Endothelial cell of umbilical vein (primary cell): ENCODE measurements around the gene DIAPH2. TPM values are rescaled to one million over a fixed set of nuclear protein-coding genes. Genes with fewer than 3 reads are reported as not detected.

Source experiments
- BruUV-seq: library from RNA; stranded (reverse); fragments of 400-500 nt; replicated peaks from 2 replicates; lab custom pipeline; 2021; lab: Mats Ljungman, UMichigan
- CTCF ChIA-PET: fragments of 300-600, 350-600 bp; sonication (Branson Sonifier 250); formaldehyde crosslinking; loops from one replicate; lab custom pipeline; 2021; ENCODE audit warnings: antibody characterized with exemption, inconsistent platforms; lab: Charles Lee
- POLR2A ChIA-PET: fragments of 300-600, 350-600 bp; sonication (Branson Sonifier 250); formaldehyde crosslinking; loops from one replicate; lab custom pipeline; 2021; ENCODE audit warnings: antibody characterized with exemption, inconsistent platforms; lab: Charles Lee
- DNase-seq: peaks from one replicate; pipeline ENCODE4 v3.0.0-alpha.2; 2011; ENCODE audit warnings: low read depth, low spot score
- FAIRE-seq: peaks from 2 replicates; lab custom pipeline; 2011; peaks lifted over from hg19 to GRCh38; lab: Jason Lieb, UNC
- H2AFZ ChIP-seq: 2 replicates; pipeline ENCODE4 v1.6.0; 2012; ENCODE audit warnings: low read depth, low read length, control low read depth, inconsistent platforms
- H3K27ac ChIP-seq: 2 replicates; pipeline ENCODE4 v1.5.1; 2011; ENCODE audit warnings: low read depth, mild to moderate bottlenecking, control low read depth, low read length, moderate library complexity; ENCODE audit not compliant: insufficient read depth
- H3K27me3 ChIP-seq, 2 experiments: 2 replicates each; pipeline versions ENCODE4 v1.6.0 to v1.6.1; 2011; ENCODE audit warnings: low read length in 2 of 2, mixed read lengths in 1 of 2; ENCODE audit not compliant: control insufficient read depth in 2 of 2, insufficient read depth in 2 of 2
- H3K36me3 ChIP-seq, 2 experiments: 2 replicates in 1 of 2; 3 replicates in 1 of 2; pipeline ENCODE4 v1.5.1; 2011; ENCODE audit warnings: low read length in 2 of 2, mild to moderate bottlenecking in 1 of 2, moderate library complexity in 1 of 2; ENCODE audit not compliant: control insufficient read depth in 2 of 2, insufficient read depth in 2 of 2; ENCODE audit errors: extremely low read depth in 1 of 2
- H3K4me1 ChIP-seq: 3 replicates; pipeline ENCODE4 v1.5.1; 2011; ENCODE audit warnings: mild to moderate bottlenecking, low read length; ENCODE audit not compliant: control insufficient read depth, insufficient read depth; ENCODE audit errors: extremely low read depth
- H3K4me2 ChIP-seq: 2 replicates; pipeline ENCODE4 v1.6.1; 2011; ENCODE audit warnings: low read length, control low read depth, mixed read lengths; ENCODE audit not compliant: insufficient read depth
- H3K4me3 ChIP-seq, 3 experiments: fragments of 200-600 bp in 1 of 3; sonication (generic), shearing (Covaris generic) in 1 of 3; replicated peaks in 1 of 3; 2 replicates each; pipeline ENCODE4 v1.5.1; 2011 to 2016; ENCODE audit warnings: control low read depth in 3 of 3, low read length in 3 of 3, mild to moderate bottlenecking in 2 of 3, inconsistent platforms in 1 of 3, low read depth in 1 of 3, moderate library complexity in 1 of 3; ENCODE audit not compliant: insufficient read depth in 1 of 3
- H3K79me2 ChIP-seq: 2 replicates; pipeline ENCODE4 v1.6.0; 2012; ENCODE audit warnings: low read length, inconsistent platforms; ENCODE audit not compliant: control insufficient read depth, insufficient read depth
- H3K9ac ChIP-seq: replicated peaks from 2 replicates; pipeline ENCODE3; 2011; ENCODE audit warnings: low read length, control low read depth; ENCODE audit not compliant: insufficient read depth; ENCODE audit errors: extremely low read depth
- H3K9me1 ChIP-seq: replicated peaks from 3 replicates; pipeline ENCODE4 v1.6.0; 2011; ENCODE audit warnings: mild to moderate bottlenecking, low read length; ENCODE audit not compliant: control insufficient read depth, insufficient read depth; ENCODE audit errors: extremely low read depth
- H3K9me3 ChIP-seq: replicated peaks from 2 replicates; pipeline ENCODE4 v1.5.1; 2012; ENCODE audit warnings: low read length, inconsistent platforms; ENCODE audit not compliant: control insufficient read depth, insufficient read depth
- H4K20me1 ChIP-seq: replicated peaks from 2 replicates; pipeline ENCODE3; 2011; ENCODE audit warnings: mild to moderate bottlenecking, low read length; ENCODE audit not compliant: control insufficient read depth, insufficient read depth; ENCODE audit errors: extremely low read depth
- CTCF ChIP-seq, 2 donors: IDR thresholded peaks; 1 replicate in 1 of 2; 2 replicates in 1 of 2; pipeline ENCODE4 v1.5.1; 2011; ENCODE audit warnings: low read length in 2 of 2, mild to moderate bottlenecking in 2 of 2, moderate library complexity in 2 of 2, control low read depth in 1 of 2, inconsistent platforms in 1 of 2, low read depth in 1 of 2; ENCODE audit not compliant: insufficient read depth in 1 of 2; ENCODE audit errors: extremely low read depth in 1 of 2
- EZH2 ChIP-seq: IDR thresholded peaks from 2 replicates; pipeline ENCODE4 v1.6.1; 2012; ENCODE audit warnings: borderline replicate concordance, low read depth, mild to moderate bottlenecking, moderate library complexity, low read length, inconsistent platforms; ENCODE audit not compliant: severe bottlenecking
- FOS ChIP-seq: IDR thresholded peaks from 2 replicates; pipeline ENCODE4 v1.6.1; 2011; ENCODE audit warnings: mild to moderate bottlenecking, low read length, moderate library complexity, borderline replicate concordance; ENCODE audit not compliant: insufficient read depth
- GATA2 ChIP-seq: IDR thresholded peaks from 2 replicates; pipeline ENCODE4 v1.7.0; 2011; ENCODE audit warnings: low read depth, mild to moderate bottlenecking, moderate library complexity, mixed read lengths, low read length; ENCODE audit not compliant: insufficient read length, insufficient read depth
- JUN ChIP-seq: IDR thresholded peaks from 2 replicates; pipeline ENCODE4 v1.6.1; 2011; ENCODE audit warnings: borderline replicate concordance, low read depth; ENCODE audit not compliant: insufficient read length, insufficient read depth
- MYC ChIP-seq: IDR thresholded peaks from one replicate; pipeline ENCODE4 v1.6.1; 2011; ENCODE audit warnings: mild to moderate bottlenecking, low read depth, low read length
- POLR2A ChIP-seq: IDR thresholded peaks from 2 replicates; pipeline ENCODE4 v1.6.1; 2012; ENCODE audit warnings: low read depth, mild to moderate bottlenecking, control low read depth, low read length
- POLR2AphosphoS5 ChIP-seq: IDR thresholded peaks from 2 replicates; pipeline ENCODE4 v1.6.1; 2012; ENCODE audit warnings: low read depth, mild to moderate bottlenecking, control low read depth, low read length, moderate library complexity; ENCODE audit not compliant: insufficient read depth
- dilution Hi-C: fragments of 300-500 bp; cut with MboI; formaldehyde crosslinking; loops from one replicate; pipeline ENCODE4 v1.15.0; 2019; ENCODE audit warnings: low sequenced_read_pairs; ENCODE audit not compliant: extremely low pct_ligation_motif_present
- intact Hi-C: fragments of 100-400 bp; cut with micrococcal nuclease; formaldehyde crosslinking; loops from one replicate; pipeline ENCODE4 v1.10.0; 2022
- polyA plus RNA-seq, 4 experiments: library from polyadenylated mRNA; depleted of rRNA in 3 of 4; stranded (reverse) in 3 of 4; unstranded in 1 of 4; fragments of >200 nt; gene quantifications; 2 replicates each; pipeline versions ENCODE4 v1.2.1 to v1.2.3, GENCODE V29; 2011 to 2012; ENCODE audit warnings: missing spikeins in 1 of 4
- total RNA-seq: library from RNA; stranded (reverse); gene quantifications from 2 replicates; pipeline ENCODE4 v1.2.3, GENCODE V29; 2021
- TF ChIP-seq, protein P1 (sequence below): IDR thresholded peaks from 2 replicates; pipeline ENCODE4 v1.6.1; 2011; ENCODE audit not compliant: insufficient read depth, insufficient read length

The DIAPH2 gene
- total and polyA plus RNA-seq, 2 donors (not counting 3 experiments of a cell fraction or from before 2014, with no cell fraction given): 3.0 to 30.0 TPM

DNA sequence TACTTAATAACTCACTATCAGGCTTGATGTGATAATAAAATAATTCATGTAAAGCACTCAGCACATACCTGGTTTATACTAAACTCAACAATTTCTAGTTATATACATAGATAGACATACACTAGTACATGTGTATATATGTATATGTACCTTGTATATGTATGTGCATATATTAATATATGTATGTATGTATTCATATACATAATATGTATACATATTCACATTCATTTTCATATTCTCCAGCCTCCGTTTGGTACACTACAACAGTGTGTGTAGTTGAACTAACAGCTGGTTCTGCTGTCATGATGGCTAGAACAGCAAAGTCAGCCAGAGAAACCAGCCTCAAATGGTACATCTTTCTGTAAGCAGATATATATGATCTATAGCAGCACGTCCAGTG, 869.2 kb downstream of the DIAPH2 start:
- Histone ChIP-seq H3K9me1 (no peaks in the 10 kb centered on the region), H3K4me1 (no peaks in the 10 kb centered on the region), H3K4me2 (no peak overlapping the region), H3K9me3 (no peaks in the 10 kb centered on the region), H3K27ac (no peak overlapping the region), H2AFZ (no peak overlapping the region), H3K27me3 (no peaks in the 10 kb centered on the region), H3K79me2 (no peaks in the 10 kb centered on the region), H3K9ac (no peak overlapping the region), H3K36me3 (no peaks in the 10 kb centered on the region), H4K20me1 (no peaks in the 10 kb centered on the region), H3K4me3 (no peak overlapping the region)
- DNase-seq (no peak), FAIRE-seq (no peak)
- BruUV-seq: no TSS peak
- no peak for TF ChIP-seq POLR2A
- TF ChIP-seq EZH2: no peak
- TF ChIP-seq, protein P1, sequence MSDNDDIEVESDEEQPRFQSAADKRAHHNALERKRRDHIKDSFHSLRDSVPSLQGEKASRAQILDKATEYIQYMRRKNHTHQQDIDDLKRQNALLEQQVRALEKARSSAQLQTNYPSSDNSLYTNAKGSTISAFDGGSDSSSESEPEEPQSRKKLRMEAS: no peak
- no peak for TF ChIP-seq GATA2
- no peak for TF ChIP-seq FOS
- no peak for TF ChIP-seq POLR2AphosphoS5
- TF ChIP-seq MYC: no peak
- TF ChIP-seq CTCF (IDR thresholded peaks at IDR 0.05; ENCODE audit: extremely low read depth in 1 of 2, insufficient read depth in 1 of 2, low read depth in 1 of 2, low read length in 2 of 2): no peak
- no peak for TF ChIP-seq JUN
- CTCF ChIA-PET: interaction anchor here (1.1 to 2.0 kb wide), 2 partner anchors 9 to 56 kb away, joined by 3 to 6 read pairs; no protein-coding TSS in a partner anchor
- intact Hi-C loops: no loop called here
- dilution Hi-C loops: no loop called here
- POLR2A ChIA-PET: no interaction called here
